ENCODE data around the gene KLHL40.

- TF ChIP-seq EZH2 (IDR thresholded peaks at IDR 0.05; ENCODE audit: borderline replicate concordance, insufficient read depth, low read depth, low read length, poor library complexity, severe bottlenecking): no peak
- TF ChIP-seq, protein P1, sequence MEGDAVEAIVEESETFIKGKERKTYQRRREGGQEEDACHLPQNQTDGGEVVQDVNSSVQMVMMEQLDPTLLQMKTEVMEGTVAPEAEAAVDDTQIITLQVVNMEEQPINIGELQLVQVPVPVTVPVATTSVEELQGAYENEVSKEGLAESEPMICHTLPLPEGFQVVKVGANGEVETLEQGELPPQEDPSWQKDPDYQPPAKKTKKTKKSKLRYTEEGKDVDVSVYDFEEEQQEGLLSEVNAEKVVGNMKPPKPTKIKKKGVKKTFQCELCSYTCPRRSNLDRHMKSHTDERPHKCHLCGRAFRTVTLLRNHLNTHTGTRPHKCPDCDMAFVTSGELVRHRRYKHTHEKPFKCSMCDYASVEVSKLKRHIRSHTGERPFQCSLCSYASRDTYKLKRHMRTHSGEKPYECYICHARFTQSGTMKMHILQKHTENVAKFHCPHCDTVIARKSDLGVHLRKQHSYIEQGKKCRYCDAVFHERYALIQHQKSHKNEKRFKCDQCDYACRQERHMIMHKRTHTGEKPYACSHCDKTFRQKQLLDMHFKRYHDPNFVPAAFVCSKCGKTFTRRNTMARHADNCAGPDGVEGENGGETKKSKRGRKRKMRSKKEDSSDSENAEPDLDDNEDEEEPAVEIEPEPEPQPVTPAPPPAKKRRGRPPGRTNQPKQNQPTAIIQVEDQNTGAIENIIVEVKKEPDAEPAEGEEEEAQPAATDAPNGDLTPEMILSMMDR (IDR thresholded peaks at IDR 0.05): no peak
Observed at GRCh38 chr3:42683875-42684598, 1.3 kb upstream of the KLHL40 start.

Data from B cell (primary cell).